ENCODE measurements around the gene TMEM272.

DNA sequence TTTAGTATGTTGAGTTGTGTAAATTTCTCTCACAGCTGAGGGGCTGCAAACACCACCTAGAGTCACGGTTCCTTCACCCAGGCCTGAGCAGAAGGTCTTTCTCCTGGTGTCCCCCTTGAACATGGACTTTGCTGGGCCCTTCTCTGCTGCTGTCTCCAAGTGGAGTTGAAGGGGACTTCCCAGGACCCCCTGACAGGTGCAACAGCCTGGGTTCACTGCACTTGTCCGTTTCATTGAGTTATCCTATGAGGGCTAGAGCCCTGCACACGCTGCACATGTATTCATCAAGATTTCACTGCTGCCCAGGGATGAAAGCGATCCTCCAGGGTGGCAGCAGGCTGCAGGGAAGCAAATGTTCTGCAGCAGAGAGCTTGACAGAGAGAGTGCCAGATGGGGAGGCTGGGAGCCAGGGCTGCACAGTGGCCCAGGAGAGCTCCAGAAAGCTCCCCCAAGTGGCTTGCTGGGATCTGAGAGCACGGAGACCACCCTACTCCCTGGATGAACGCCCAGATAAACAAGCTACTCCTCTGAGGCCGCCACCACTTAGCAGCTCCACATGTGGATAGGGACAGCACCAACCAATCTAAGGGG lies 10.3 kb downstream of the TMEM272 start:
- TF ChIP-seq POLR2A (IDR thresholded peaks at IDR 0.05; ENCODE audit: borderline replicate concordance, extremely low read depth, insufficient read depth, insufficient read length) (no peak), POLR2AphosphoS5 (IDR thresholded peaks at IDR 0.05; ENCODE audit: low read depth, low read length) (no peak)
- TF ChIP-seq, protein P1, sequence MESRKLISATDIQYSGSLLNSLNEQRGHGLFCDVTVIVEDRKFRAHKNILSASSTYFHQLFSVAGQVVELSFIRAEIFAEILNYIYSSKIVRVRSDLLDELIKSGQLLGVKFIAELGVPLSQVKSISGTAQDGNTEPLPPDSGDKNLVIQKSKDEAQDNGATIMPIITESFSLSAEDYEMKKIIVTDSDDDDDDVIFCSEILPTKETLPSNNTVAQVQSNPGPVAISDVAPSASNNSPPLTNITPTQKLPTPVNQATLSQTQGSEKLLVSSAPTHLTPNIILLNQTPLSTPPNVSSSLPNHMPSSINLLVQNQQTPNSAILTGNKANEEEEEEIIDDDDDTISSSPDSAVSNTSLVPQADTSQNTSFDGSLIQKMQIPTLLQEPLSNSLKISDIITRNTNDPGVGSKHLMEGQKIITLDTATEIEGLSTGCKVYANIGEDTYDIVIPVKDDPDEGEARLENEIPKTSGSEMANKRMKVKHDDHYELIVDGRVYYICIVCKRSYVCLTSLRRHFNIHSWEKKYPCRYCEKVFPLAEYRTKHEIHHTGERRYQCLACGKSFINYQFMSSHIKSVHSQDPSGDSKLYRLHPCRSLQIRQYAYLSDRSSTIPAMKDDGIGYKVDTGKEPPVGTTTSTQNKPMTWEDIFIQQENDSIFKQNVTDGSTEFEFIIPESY (IDR thresholded peaks at IDR 0.05; ENCODE audit: extremely low read depth, insufficient replicate concordance, low read length) = no peak
- TF ChIP-seq, protein P2, sequence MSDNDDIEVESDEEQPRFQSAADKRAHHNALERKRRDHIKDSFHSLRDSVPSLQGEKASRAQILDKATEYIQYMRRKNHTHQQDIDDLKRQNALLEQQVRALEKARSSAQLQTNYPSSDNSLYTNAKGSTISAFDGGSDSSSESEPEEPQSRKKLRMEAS (IDR thresholded peaks at IDR 0.05) = no peak
- TF ChIP-seq, protein P3, sequence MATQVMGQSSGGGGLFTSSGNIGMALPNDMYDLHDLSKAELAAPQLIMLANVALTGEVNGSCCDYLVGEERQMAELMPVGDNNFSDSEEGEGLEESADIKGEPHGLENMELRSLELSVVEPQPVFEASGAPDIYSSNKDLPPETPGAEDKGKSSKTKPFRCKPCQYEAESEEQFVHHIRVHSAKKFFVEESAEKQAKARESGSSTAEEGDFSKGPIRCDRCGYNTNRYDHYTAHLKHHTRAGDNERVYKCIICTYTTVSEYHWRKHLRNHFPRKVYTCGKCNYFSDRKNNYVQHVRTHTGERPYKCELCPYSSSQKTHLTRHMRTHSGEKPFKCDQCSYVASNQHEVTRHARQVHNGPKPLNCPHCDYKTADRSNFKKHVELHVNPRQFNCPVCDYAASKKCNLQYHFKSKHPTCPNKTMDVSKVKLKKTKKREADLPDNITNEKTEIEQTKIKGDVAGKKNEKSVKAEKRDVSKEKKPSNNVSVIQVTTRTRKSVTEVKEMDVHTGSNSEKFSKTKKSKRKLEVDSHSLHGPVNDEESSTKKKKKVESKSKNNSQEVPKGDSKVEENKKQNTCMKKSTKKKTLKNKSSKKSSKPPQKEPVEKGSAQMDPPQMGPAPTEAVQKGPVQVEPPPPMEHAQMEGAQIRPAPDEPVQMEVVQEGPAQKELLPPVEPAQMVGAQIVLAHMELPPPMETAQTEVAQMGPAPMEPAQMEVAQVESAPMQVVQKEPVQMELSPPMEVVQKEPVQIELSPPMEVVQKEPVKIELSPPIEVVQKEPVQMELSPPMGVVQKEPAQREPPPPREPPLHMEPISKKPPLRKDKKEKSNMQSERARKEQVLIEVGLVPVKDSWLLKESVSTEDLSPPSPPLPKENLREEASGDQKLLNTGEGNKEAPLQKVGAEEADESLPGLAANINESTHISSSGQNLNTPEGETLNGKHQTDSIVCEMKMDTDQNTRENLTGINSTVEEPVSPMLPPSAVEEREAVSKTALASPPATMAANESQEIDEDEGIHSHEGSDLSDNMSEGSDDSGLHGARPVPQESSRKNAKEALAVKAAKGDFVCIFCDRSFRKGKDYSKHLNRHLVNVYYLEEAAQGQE (IDR thresholded peaks at IDR 0.05; ENCODE audit: low read depth) = no peak
- TF ChIP-seq, protein P4, sequence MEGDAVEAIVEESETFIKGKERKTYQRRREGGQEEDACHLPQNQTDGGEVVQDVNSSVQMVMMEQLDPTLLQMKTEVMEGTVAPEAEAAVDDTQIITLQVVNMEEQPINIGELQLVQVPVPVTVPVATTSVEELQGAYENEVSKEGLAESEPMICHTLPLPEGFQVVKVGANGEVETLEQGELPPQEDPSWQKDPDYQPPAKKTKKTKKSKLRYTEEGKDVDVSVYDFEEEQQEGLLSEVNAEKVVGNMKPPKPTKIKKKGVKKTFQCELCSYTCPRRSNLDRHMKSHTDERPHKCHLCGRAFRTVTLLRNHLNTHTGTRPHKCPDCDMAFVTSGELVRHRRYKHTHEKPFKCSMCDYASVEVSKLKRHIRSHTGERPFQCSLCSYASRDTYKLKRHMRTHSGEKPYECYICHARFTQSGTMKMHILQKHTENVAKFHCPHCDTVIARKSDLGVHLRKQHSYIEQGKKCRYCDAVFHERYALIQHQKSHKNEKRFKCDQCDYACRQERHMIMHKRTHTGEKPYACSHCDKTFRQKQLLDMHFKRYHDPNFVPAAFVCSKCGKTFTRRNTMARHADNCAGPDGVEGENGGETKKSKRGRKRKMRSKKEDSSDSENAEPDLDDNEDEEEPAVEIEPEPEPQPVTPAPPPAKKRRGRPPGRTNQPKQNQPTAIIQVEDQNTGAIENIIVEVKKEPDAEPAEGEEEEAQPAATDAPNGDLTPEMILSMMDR (IDR thresholded peaks at IDR 0.05 in 2 of 3, conservative IDR thresholded peaks at IDR 0.05 in 1 of 3; ENCODE audit: borderline replicate concordance in 1 of 3, insufficient read depth in 1 of 3, low read depth in 2 of 3, low read length in 2 of 3) = no peak
